T-helper 22 cell (primary cell): ENCODE results near the gene CBX8.

Experiments
- DNase-seq: peaks from one replicate; pipeline ENCODE4 v3.0.0-alpha.2; 2020; ENCODE audit warnings: low read depth

Gene CBX8

DNA sequence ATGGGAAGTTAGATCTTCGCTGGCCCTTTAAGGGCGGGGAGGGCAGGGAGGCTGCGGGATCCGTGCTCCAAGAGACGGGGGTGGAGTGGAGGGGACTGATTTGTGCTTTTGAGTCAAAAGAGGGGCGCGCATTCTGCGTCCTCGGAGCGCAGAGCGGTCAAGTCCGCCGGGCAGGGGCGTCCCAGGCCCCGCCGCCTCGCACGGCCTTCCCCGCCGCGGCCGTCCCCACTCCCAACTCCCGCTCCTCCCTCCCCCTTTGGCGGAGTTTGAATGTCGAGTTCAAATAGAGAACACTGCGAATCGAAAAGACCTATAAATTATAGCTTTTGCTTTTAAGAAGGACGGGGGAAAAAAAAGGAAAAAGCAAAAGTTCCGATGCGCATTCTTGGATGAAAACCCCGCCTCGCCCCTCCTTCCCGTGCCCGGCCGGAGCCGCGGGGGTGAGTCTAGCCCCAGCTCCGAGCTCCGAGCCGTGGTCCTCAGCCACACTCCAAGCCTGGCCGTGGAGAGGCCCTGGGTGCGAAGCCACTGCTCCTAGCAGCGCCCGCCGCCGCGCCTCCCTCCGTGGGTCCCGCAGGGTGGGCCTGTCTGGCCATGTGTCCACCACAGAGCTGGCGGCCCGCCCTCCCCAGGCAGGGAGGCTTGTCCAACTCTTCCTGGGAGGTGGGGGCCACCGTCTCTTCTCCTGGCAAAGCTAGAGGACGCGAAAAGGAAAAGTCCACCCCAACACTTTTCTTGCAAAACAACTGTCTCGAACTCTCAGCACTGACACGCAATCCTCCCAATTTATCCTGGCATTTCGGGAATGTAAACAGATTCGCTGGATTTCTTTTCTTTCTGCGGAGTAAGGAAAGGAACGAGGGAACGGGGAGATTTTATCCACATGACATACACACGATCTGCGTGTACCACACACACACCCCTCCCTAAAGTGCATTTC, 3.6 kb downstream of the CBX8 start:
- DNase-seq = no peak

DNA sequence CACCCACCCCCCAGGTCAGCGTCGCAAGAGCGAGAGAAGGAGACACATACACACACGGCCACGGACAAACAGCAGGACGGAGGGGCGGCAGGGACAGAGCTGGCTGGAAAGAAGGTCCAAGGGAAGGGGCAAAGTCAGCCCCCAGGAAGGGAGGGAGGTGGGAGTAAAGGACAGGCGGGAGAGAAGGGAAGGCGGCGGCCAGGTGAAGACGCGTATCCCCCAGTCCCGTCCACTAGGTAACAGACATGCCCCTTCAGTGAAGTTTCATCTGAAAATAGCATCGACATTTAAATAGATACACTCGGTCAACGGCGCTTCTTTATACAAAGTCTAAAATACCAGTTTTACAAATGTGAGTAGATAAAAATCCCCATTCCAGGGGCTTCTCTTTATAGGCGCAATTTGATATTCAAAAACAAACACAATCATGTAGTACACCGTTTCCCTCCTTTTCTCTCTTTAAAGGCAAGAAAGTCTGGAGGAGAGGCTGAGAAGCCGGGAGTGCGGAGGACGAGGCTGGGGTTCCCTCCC, 4.5 kb downstream of the CBX8 start:
- DNase-seq = no peak

DNA sequence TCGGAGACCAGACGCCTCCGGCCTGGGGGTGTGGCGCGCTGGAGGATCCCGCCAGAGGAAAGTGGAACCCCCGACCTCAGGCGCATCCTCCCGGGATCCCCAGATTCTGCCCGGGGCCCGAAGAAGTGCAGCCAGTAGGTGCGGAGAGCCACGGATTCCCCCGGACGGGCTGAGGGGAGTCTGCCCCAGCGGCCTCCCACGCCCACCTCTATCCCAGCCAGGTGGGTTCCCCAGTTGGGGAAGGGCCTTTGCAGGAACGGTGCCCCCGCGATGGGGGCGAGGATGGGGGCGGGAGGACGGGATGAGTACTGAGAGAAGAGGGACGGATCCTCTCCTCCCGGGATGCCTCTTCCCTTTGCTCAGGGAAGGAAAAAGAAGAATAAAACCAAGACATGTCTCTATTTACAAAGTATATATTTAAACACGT, 5.1 kb downstream of the CBX8 start:
- DNase-seq = no peak

DNA sequence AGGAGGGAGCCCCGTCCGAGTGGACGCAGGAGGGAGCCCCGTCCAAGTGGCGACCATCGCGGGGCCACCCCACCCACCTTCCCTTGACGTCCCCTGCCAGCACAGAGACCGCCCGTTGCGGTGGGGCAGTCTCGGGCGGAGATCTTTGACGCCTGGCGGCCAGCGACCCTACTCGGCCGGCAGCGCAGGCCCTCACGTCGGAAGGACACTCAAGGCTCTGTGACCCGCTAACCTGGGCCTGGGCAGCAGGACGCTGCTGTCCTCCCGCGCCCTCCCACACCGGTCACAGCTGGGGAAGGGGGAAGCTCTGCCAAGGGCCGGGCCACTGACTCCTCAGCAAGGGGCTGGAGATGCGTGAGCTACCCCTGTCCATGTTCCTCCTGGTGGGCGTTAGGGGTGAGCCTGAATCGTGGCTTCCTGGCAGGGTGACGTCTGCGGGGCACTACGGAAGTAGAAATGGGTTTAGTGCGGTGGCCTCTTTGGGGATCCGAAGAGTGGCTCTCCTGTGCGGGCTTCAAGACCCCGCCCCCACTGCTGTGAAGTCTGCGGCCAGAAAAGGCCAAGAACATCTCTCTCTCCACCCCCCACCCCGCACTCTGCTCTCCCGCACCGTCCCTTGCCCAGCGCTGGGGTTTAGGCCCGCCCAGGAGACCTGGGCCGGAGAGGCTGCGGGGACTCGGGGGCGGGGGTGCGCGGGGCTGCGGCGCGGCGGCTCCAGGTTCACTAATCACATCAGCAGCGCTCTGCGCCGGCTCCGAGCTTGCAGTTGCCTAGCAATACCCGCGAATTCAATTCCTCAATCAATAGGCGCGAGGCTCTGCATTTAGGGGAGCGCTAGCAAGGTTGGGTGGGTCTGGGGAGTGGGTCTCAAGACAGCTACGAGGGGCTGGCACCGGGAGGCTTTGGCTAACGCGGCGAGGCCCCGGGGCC, 5.8 kb downstream of the CBX8 start:
- DNase-seq = no peak

DNA sequence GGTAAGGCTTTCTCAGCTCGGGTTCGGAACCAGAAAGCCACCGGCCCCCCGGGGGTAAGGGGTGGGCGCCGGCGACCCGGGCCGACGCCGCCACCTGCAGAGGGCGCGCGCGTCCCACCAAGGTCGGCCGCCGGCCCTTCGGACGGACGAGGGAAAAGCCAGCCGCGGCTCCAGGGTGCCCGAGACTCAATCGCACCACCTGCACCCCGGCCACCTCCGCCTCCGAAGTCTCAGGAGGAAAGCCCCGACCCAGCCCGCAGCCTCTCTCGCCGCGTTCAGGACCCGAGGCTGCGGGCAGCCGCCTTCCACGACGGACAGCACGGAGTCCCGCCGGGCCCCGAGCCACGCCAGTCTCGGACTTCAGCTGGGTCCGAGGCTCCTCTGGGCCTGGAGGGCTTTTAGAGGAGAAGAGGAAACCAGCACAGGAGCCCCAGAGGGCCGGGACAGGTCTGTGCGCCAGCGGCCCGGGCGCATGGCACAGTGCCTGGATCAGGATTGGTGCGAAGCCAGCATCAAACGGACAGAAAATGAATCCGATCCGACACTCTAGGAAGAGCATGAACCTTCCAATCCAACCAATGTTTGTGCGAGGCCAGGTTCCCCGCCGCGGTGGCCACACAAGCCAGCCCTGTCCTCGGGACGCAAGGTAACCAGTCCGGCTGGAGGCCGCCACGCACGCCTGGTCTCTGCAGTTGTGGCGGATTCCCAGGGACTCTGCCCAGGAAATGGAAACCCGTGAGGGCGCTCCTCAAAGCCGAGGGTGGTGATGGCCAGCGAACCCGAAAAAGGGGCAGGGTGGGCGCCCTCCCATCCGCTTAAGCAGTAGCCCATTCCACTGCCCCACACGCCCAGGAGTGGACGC, 6.7 kb downstream of the CBX8 start:
- no peak for DNase-seq

DNA sequence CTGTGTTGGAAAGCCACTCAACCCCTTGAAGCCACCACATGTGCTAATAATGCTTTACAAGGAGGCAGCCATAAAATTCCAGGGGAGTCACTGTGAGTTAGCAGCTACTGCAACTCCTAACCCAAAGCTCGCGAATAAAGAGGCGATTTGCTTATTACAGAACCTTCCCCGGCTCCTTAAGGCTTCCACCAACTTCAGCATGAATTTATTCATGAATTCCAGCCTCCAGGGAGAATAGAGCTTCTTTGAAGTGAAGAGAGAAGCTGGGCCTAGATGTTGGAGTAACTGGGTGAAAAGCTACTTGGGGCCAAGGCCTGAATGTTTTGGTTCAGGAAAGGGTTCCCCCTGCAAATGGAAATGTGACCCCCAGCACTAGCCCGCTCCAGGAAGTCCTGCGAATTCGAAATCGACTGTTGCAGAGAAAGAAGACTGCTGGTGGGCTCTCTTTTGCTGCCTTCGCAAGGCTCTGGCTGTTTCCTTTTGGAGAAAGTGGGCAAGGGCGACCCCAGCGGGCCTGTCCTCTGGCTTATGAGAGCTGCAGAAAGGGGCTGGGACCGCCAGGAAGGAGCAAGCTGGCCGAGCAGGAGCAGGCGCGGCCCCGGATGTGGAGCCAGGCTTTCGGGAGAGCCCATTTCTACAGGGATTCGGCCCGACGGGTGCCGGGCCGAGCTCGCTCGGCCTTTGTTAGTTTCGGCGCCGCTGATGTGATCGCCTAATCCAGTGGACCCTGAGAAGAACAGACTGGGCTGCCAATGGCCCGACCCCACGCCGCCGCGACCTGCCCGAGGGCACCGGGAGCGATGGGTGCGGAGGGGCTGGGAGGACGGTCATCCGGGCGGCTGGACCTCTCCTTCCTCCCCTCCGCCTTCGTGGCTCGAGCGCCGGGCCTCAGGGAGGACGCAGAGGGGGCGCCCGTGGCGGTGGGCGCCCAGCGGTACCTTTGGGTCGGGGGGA, 7.6 kb downstream of the CBX8 start:
- no peak for DNase-seq

DNA sequence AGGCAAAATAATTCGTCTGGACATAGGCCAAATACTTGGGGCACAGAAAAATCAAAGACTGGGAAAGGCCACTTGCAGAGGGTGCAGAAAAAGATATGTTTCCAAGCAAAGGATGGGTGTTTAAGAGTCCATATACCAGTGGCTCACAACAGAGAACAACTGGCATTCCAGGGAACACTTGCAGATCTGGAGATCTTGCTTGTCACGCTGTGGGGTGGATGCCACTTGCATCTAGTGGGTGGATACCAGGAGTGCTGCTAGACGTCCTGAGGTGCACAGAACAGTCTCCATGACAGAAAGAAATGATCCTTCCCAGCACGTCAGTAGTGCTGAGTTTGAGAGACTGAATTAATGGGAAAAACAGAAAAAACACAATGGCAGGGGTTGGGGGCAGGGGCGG, 8.4 kb downstream of the CBX8 start:
- no peak for DNase-seq

DNA sequence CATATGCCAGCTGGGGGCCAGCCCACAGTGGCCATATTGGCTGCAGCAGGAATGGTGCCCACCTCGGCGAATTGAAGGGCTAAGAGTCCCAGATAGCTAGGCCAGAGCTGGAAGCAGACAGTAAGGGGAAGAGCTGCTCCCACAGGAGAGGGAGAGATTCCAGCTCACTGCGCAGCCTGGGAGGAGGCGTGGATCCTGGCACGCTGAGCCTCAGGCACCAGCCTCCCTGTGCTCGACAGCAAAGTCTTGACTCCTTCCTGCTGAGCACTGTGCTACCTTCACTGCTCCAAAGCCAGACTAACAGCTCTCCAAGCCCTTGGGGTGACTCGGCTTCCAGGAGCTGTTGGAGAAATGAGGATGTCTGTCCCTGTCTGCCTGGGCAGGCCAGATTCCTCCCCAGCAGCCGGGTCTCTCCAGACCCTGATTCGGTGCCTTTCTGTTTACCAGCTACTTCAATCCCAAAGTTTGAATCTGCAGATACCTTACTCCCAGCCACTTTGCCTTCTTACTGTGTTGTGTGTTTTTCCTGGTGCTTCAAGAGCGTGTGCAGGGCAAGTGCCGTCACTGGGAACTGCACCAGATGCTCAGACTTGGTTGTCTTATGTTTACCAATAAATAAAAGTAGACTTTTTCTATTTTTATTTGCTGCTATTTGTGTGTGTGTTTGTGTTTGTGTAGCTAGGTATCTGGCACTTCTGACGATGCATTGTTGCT, 9.8 kb downstream of the CBX8 start:
- no peak for DNase-seq

DNA sequence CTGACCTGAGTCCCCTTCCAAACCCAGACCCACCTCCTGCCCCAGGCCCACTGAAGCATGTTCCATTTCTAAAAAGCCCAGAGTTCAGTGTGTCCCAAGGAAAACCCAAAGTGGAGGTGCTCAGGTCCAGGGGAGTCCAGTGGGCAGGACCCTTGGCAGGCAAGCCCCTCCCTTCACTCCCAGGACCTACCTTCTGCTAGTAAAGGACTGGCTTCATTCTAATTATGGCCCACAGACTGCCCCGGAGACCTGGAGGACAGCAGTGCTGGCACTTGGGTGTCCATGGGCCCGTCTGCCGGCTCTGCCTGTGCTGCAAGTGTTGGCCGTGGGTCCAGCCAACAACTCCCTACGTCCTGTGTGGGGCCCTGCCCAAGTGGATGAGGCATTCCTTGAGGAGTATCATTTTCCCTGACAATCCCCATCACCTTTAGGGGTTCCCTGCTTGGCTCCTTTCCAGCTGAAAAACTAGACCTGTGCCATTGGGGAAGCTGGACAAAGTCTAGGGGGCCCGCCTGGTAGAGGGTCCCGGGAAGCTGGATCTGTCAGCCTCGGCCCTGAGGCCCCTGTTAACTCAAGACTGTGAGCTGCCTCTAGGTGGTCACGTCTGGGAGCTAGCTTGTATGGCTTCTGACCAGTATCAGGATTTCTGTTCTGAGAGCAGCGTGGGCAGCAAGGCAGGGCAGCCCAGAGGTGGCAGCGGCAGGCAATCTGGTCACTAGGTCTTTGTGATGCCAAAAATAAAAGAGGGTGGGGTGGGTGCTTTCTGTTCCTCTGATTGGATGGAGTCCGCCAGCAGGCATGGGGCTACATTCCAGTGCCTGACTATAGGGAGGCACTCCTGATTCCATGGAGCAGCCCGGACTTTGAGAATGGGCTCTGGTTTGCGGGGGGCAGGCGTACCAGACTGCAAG, 10.7 kb downstream of the CBX8 start:
- DNase-seq = no peak

DNA sequence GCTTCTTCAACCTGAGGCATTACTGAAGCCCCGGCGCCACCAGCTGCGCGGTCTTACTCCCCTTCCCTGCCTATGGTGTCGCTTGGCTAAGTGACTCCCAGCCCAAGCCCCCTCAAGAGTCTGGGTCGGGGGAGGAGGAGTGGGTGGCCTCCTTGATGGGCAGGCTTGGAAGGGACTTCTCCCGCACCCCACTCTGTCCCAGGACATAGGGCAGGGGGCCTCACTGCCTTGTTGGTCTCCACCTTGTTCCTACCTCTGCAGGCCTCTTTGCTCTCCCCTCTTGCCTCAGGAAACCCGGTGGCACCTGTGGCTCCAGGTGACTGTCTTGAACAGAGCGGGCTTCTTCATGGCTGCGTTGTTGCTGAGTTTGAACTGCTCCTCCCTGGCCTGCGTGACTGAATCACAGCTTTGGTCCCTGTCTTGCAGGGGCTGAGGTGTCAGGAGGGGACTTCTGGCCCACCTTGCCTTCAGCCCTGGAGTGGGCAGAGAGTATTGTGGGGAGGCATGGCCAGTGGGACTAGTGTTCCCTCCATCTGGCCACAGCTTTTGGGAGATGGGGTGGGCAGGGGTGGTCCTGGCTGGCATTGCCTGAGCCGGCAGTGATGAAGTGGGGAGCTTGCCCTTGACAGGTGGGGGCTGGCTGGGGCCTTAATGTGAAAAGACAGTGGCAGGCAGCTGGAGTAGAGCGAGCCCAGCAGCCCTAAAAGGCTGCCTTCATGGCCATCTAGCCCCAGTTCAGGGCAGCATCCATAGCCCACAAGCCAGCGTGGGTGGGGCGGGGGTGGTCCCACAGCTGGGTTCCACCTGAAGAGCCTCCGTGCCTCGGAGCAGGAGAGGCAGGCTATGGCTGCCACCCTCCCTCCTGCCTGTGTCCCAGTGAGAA, 11.6 kb downstream of the CBX8 start:
- DNase-seq = no peak

DNA sequence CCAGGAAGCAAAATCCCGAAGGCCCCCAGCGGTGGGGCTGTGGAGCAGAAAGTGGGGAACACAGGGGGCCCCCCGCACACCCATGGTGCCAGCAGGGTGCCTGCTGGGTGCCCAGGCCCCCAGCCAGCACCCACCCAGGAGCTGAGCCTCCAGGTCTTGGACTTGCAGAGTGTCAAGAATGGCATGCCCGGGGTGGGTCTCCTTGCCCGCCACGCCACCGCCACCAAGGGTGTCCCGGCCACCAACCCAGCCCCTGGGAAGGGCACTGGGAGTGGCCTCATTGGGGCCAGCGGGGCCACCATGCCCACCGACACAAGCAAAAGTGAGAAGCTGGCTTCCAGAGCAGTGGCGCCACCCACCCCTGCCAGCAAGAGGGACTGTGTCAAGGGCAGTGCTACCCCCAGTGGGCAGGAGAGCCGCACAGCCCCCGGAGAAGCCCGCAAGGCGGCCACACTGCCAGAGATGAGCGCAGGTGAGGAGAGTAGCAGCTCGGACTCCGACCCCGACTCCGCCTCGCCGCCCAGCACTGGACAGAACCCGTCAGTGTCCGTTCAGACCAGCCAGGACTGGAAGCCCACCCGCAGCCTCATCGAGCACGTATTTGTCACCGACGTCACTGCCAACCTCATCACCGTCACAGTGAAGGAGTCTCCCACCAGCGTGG, 12.4 kb downstream of the CBX8 start:
- no peak for DNase-seq

DNA sequence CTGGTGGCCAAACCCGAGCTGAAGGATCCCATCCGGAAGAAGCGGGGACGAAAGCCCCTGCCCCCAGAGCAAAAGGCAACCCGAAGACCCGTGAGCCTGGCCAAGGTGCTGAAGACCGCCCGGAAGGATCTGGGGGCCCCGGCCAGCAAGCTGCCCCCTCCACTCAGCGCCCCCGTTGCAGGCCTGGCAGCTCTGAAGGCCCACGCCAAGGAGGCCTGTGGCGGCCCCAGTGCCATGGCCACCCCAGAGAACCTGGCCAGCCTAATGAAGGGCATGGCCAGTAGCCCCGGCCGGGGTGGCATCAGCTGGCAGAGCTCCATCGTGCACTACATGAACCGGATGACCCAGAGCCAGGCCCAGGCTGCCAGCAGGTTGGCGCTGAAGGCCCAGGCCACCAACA, 13.0 kb downstream of the CBX8 start:
- no peak for DNase-seq

DNA sequence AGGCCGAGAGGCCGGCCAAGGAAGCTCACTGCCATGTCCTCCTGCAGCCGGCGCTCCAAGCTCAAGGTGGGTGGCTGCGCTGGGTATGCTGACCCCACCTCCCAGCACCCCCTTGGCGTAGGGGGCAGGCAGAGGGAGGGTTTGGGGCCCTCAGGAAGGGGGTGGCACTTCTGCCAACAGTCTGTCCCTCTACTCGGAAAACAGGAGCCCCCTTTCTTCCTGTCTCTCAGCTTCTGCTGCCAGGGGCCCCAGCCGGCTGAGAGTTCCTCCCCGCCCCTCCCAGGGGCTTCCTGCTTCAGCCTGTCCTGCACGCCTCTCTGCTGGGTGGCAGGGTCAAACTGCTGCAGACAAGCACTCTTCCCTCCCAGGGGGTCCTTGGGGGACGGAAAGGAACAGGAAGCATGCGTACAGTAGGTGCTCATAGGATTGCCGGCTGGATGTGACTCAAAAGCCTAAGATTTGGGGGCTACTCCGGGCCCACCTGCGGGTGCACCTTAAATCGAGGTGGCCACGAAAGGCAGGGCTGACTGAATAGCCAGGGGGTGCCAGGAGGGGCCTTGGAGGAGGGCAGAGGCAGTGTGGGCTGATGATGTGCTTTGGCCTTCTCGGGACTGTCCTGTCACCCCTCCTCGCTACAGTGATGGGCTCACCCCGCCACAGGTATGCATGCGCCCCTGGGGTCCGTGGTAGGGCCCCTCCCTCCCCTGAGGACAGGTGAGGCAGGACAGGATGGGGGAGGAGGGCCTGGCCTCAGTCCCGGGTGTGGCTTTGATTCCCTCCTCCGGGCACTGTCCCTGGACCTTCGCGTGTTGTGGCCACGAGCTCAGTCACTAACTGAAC, 14.9 kb downstream of the CBX8 start:
- no peak for DNase-seq

DNA sequence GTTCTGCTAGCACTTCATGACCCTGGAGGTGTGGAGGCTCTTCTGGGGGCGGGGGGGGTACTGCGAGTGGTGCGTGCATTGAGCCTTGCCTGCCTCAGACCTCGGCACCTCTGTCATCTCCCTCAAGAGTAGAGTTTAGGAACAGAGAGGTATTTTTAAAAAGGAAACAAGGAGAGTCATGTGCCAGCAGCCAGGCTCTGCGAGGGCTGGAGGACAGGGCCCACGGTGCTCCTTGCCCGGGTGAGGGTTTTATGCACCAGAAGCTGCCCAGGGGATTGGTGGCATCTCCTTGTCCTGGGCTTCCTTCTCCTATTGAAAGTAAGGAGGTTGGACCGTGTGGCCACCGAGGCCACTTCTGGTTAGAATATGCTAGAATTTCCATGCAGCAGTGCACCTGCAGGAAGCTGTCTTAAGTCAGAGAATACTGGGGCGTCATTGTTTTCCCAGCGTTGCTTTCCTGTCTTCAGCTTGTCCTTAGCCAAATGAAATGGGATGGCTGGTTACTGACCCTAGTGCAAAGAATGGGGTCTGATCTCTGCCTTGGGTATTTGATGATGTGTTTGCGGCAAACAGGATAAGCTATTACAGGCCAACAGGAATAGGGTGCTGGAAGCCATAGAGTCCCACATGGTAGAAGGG, 15.7 kb downstream of the CBX8 start:
- DNase-seq = no peak

DNA sequence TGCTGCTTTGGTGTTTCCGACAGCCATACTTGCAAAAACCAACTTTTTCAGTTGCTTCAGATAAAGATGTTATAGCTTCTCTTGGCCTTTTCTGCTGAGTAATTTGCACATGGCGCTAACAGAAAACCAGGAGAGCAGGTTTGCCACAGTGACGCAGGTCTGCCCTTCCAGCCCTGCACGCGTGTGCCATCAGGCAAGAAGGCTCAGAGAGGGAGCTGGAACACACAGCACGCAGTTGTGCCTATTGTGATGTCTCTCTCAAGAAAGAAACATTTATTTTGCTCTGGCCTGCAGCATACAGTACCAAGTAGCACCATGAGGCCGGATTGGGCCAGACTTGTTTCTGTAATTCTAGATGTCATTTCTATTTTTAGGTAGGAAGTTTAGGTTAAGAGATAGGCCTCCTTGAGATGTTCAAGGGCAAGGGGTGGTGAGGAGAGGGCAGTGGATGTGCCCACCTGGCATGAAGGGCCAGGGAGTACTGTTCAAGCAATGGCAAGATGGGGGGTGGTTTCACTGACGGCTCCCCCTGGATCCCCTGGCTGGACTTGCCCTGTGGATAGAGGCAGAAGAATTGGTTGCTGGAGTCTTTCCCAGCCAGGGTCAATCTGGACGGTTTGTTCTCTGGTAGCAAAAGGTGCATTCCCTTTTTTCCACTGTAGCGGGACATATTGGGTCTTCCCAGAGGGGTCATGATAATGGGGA, 17.1 kb downstream of the CBX8 start:
- DNase-seq = no peak
